GM19043 (cell line): Measurements from ENCODE around the gene RAB9B.

Experiments used
- ATAC-seq: cut with Tn5 transposase; IDR thresholded peaks from one replicate; pipeline ENCODE4 v1.9.1; 2021; ENCODE audit warnings: low read depth; ENCODE audit not compliant: unreplicated experiment

The RAB9B gene

GRCh38 chrX:103773445-103773844, 58.6 kb downstream of the RAB9B start:
- ATAC-seq: no peak
